KOPT-K1 (cell line): ENCODE measurements around the gene SPP2.

Experiments used
- H3K27ac ChIP-seq: fragments of 200-600 bp; sonication (generic); 2 replicates; pipeline ENCODE4 v1.5.1; 2016; ENCODE audit warnings: antibody characterized with exemption, mild to moderate bottlenecking, low read depth, low read length; ENCODE audit not compliant: poor library complexity, severe bottlenecking
- H3K36me3 ChIP-seq: fragments of 200-600 bp; sonication (generic); 2 replicates; pipeline ENCODE4 v1.5.1; 2017; ENCODE audit warnings: antibody characterized with exemption, mild to moderate bottlenecking, low read length, moderate library complexity; ENCODE audit not compliant: insufficient read depth
- H3K9me3 ChIP-seq: fragments of 200-600 bp; sonication (generic); 2 replicates; pipeline ENCODE4 v1.5.1; 2017; ENCODE audit warnings: antibody characterized with exemption, low read length, mild to moderate bottlenecking; ENCODE audit not compliant: insufficient read depth, poor library complexity, severe bottlenecking

Gene SPP2, protein sequence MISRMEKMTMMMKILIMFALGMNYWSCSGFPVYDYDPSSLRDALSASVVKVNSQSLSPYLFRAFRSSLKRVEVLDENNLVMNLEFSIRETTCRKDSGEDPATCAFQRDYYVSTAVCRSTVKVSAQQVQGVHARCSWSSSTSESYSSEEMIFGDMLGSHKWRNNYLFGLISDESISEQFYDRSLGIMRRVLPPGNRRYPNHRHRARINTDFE

DNA sequence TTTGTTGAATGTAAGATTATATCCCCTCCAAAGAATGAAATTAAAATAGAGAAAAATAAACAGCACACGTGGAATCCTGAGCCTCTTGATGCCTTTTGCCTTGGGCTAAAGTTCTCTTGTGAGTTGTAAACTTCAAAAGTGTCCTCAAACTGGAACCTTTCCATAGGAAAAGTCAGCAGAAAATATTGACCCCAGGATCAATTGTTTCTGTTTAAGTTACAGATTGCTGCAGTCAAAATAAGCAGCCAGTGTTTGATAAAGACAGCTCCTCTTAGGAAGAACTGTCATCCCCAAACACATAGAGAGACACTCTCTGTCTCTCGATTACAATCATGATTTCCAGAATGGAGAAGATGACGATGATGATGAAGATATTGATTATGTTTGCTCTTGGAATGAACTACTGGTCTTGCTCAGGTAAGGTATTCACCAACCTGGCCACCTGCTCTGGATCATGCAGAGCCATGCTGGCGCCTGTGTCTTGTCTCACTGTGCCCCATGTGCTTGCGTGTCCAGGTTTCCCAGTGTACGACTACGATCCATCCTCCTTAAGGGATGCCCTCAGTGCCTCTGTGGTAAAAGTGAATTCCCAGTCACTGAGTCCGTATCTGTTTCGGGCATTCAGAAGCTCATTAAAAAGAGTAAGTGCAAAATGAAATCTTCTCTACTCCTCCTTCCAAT is at the start of gene SPP2:
TSS of gene SPP2 (plus strand) at position 248 of the 681 bp plus-strand sequence. CDS start at position 333, 85 bp downstream.
- H3K36me3 ChIP-seq = no peaks in the 10 kb centered on the region

DNA sequence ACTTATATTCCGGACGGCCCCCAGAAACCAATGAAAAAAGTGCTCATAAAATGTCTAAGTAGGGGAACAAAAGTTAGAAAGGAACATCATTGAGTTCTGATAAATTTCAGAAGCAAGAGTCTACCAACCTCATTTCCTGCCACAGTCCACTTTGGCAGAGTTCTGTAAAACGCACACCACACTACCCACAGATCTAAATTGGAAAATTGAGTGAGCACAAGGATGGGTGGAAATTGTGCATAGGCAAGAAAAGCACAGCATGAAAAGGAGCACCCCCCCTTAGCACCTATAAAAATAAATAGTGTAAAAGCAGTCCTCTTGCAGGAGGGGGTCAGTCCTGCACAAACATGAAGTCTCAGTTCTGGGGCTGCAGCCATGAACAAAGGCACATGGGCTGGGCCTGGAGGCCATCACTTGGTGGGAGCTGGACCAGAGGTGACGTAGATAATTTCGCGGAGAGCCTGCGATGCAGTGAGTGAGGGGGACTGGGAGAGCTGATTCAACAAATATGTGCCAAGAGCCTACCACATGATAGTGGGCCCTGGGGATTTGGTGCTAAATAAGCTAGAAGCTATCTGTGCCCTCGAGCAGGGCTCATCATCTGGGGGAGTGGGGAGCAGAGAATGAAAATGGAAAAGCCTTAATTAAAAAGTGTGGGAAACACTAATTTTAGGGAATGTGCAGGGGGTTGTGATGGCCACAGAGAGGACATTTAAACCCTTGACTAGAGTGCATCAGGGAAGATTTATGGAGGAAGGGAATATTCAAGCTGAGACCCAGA is 48.9 kb upstream of the SPP2 start:
- Histone ChIP-seq H3K36me3 (no peaks in the 10 kb centered on the region), H3K9me3 (no peaks in the 10 kb centered on the region), H3K27ac (no peak overlapping the region)

More for the DNA sequence above, at the start of gene SPP2:
- Histone ChIP-seq H3K9me3 (no peaks in the 10 kb centered on the region), H3K27ac (no peak within 1 kb of the TSS)

DNA sequence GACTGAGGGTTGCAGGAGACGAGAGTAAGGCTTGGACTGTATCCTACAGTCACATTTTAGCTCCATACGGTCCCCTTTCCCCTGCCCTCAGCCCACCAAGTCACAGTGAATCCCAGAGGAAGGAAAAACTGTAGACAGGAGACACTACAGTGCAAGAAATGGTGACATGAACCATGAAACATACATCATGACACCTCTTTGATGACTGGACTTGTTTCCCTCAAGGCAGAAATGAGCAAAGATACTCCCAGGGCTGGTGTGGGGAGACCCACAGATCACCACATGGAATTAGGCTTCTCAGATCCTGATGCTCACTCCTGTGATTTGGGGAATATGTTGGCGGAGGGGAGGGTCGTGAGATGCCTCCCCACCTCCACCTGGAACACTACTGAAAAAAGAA is 48.2 kb upstream of the SPP2 start:
- no peak overlapping the region for H3K27ac ChIP-seq
- no peaks in the 10 kb centered on the region for H3K36me3 ChIP-seq
- no peaks in the 10 kb centered on the region for H3K9me3 ChIP-seq

DNA sequence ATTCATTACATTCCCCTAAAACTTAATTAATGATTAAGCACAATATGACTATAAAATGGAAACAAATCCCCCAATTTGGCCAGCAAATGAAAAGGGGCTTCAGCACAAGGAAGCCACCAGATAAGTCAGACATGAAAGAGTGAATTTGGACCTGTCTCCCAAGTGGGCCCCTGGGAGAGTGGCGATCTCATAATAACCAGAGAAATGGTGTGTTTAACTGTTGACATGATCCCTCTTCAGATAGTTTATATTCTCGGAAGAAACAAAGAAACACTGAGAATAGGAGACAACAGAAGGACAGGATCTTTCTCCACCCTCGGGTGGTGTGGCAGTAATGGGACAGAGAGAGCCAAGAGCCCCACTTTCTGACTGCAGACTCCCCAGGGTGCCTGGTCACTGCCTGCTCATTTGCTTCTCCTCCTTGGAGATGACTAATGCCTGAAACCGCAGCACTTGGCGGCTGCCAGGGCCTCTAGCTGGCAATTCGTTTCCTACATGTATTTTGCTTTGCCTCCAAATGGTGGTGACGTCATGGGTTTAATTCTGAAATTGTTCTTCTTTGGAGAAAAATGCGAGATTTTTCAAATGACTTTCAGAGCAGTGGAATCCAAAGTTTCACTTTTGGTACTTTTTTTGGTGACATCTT is 46.4 kb upstream of the SPP2 start:
- Histone ChIP-seq H3K27ac (no peak overlapping the region), H3K36me3 (no peaks in the 10 kb centered on the region), H3K9me3 (no peaks in the 10 kb centered on the region)

DNA sequence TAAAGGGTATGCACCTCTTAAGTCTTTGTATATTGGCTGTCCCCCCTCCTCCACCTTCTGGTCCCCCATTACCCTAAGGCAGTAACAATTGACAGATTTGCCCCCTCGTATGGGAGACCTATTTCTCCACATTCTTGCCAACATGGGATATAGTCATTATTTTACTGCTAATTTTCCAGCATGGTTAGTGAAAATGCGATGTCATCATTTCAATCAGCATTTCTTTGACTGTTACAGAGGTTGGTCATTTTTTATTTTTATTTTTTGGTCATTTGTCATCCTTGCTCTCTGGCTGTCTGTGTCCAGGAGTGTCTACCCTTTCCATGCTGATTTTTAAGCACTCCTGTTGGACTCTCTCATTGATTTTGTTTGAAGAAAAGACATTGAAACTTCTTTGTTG is 45.4 kb upstream of the SPP2 start:
- no peaks in the 10 kb centered on the region for H3K9me3 ChIP-seq
- no peaks in the 10 kb centered on the region for H3K36me3 ChIP-seq
- no peak overlapping the region for H3K27ac ChIP-seq

DNA sequence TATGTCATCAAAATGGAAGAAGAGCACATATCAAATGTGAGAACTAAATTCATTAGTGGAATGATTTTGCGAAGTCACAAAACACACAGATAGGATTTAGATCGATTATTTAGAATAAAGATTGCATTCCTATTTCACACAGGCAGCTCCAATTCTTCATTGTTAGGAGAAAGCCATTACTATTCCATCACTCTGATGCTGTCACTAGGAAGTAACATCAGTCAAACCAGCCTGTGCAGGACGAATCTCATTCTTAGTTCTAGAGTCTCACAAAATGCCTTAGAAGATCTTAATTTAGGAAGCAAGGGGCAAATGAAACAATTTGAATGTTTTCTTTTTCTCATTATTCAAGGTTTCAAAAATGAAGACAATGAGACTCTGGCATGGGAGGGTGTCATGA is 44.0 kb upstream of the SPP2 start:
- no peaks in the 10 kb centered on the region for H3K36me3 ChIP-seq
- H3K27ac ChIP-seq = no peak overlapping the region
- H3K9me3 ChIP-seq = peaks cover 11% of the 10 kb centered on the region

DNA sequence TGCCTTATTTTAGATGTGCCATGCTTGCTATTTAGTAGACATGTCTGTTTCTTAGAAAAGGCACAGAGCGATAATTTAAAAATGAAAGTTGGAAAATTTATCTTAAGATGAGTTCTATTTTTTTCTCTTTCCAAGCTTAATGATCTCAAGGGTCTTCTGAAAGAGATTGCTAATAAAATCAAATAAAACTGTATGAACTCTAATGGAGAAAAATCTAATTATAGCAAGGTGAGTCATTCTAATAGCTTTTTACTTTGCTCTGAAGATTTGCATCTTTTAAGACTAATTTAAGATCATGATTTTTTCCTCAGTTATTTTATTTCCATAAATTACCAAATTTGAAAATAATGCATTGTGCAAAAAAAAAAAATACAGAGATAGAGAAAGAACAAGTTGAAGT is 36.1 kb upstream of the SPP2 start:
- Histone ChIP-seq H3K9me3 (peaks cover 12% of the 10 kb centered on the region), H3K36me3 (no peaks in the 10 kb centered on the region), H3K27ac (no peak overlapping the region)

DNA sequence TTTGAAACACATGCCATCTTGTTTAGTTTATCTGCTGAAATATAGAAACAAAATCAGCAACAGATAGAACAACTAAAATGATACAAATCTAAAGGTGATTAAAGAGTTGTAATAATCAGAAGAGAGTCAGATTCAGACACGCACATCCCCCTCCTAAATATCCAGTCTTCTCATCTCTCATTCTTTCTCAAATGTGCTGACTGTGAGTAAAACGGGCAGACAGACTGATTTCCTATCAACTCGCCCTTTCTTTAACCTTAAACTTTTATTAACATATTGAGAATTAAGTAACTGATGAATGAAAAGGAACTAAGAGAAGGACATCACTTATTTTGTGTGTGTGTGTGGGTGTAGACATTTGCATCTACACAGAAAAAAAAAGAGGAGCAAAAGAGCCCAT is 34.6 kb upstream of the SPP2 start:
- H3K36me3 ChIP-seq = no peaks in the 10 kb centered on the region
- peaks cover 7% of the 10 kb centered on the region for H3K9me3 ChIP-seq
- H3K27ac ChIP-seq = no peak overlapping the region

DNA sequence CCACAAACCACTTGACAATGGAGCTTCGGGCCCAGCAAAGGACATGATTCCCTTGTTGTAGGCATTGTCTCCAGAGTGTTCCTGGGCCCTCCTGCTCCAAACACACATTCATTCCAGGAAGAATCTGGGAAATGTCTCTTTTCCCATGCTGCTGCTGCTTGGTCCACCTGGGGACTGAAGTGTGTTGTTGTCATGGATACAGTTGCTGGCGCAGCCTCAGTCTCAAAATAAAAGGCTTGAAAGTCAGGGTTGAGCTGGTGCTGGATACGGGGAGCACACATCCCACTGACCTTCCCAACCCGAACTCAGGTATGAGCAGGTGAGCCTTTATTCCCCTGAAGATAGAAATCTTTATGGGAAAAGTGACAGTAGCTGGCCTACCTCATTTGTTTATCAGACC is 30.6 kb upstream of the SPP2 start:
- no peaks in the 10 kb centered on the region for H3K9me3 ChIP-seq
- no peak overlapping the region for H3K27ac ChIP-seq

DNA sequence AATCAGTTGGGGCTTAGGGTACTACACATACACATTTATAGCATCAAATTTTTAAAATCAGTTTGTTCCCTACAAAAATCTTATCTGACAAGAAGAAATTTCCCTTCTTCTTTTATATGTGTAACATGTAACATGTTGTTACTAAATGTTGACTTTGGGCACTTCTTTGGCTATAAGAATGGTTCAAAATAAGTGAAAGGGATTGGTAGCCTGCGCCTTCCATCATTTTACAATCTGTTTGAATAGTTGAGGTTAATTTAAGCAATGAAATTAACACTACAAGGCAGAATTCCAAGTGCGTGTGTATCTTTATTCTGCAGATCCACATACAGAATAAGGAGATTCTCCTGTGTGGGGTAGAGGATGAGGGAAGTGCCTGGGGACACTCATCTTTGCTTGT is 30.2 kb upstream of the SPP2 start:
- Histone ChIP-seq H3K36me3 (no peaks in the 10 kb centered on the region), H3K27ac (no peak overlapping the region), H3K9me3 (no peaks in the 10 kb centered on the region)

More for the DNA sequence above, 30.6 kb upstream of the SPP2 start:
- no peaks in the 10 kb centered on the region for H3K36me3 ChIP-seq

DNA sequence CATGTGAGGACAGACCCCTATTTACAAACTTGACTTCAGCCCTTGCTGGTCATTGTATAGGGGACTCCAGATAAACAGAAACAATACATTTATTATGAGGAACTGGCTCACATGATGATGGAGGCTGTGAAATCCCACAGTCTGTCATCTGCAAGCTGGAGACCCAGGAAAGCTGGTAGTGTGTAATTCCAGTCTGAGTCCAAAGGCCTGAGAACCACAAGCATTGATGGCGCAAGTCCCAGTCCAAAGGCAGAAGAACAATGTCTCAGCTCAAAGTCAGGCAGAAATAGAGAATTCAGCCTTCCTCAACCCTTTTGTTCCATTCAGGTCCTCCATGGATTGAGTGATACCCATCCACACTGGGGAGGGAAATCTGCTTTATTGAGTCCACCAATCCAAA is 28.1 kb upstream of the SPP2 start:
- Histone ChIP-seq H3K27ac (no peak overlapping the region), H3K36me3 (no peaks in the 10 kb centered on the region), H3K9me3 (no peaks in the 10 kb centered on the region)

DNA sequence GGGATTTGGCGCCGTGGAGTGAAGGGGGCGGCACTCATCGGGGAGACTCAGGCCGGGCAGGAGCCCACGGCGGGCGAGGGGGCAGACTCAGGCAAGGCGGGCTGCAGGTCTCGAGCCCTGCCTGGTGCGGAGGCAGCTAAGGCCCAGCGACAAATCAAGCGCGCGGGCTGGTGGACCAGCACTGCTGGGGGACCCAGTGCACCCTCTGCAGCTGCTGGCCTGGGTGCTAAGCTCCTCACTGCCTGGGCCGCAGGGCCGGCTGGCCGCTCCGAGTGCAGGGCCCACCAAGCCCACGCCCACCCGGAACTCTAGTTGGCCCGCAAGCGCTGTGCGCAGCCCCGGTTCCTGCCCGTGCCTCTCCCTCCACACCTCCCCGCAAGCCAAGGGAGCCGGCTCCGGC is 26.2 kb upstream of the SPP2 start:
- Histone ChIP-seq H3K36me3 (no peaks in the 10 kb centered on the region), H3K9me3 (no peaks in the 10 kb centered on the region), H3K27ac (no peak overlapping the region)

DNA sequence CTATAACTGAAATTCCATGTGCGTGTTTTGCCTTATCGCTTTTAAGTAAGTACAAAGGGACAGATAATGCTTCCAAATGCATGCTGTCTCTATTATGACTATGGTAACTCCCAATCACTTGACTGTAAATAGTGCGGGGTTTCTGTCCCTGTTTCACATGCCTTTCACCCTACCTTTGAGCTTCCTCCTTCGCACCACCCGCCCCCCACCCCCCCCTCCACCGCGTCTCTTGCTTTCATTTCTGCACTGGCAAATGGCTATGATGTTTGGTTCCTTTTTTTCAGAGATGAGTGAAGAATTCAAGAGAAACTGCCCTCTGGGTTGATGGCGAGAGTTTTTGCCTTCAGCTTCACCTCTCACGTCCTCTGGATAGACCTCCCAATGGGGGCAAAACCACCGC is 25.0 kb upstream of the SPP2 start:
- Histone ChIP-seq H3K9me3 (no peaks in the 10 kb centered on the region), H3K27ac (no peak overlapping the region), H3K36me3 (no peaks in the 10 kb centered on the region)

DNA sequence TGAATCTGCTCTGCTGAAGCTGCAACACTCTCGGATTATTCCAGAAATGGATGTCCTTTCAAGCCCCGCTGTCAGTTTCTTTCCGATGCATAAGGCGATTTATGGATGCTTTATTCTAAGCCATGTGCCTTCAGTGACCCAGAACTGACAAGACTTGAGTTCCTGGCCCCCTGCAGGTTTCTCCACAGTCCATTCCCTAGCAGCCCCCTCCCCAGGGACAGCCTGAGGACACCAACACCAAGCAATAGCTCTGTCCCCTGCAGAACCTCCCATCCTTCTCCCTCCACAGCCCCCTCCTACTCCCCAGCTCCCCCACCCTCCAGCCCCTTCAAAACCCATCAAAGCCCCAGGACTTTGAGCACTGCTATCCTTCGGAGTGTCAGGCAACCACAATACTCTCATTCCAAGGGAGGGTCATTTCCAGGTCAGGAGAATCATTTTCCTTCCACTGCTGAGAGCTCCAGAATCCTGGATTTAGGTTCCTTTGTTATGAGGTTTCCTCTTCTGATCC is 24.6 kb upstream of the SPP2 start:
- no peak overlapping the region for H3K27ac ChIP-seq
- H3K9me3 ChIP-seq = no peaks in the 10 kb centered on the region
- H3K36me3 ChIP-seq = no peaks in the 10 kb centered on the region

DNA sequence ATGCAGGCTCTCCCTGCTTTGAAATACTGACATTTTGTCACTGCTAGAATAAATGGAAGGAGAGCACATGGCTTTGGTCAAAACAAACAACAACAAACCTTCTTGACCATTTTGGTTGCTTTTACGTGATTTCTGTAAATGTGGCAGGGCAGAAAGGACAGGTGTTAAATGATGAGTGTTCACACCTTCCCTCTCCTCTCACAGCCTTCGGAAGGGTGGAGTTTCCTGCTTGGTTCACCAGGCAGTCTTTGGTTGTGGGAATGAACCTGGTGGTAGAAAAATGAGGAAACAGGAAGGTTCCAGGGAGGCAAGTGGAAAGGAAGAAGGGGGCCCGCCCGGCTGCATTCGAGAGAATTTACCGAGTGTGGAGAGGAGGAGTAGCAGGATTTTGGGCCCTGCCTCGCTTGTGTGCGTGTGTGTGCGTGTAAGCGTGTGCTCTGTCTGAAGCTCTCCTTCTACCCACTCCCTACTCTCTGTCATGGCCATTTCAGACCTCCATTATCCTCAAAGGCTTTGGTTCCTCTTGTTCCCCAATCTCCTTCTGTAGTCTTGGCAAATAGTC is 23.7 kb upstream of the SPP2 start:
- H3K9me3 ChIP-seq = no peaks in the 10 kb centered on the region
- H3K36me3 ChIP-seq = no peaks in the 10 kb centered on the region
- H3K27ac ChIP-seq = no peak overlapping the region
